IPS-20b (cell line): Measurements from ENCODE around the gene EMX2.

Source experiments
- H3K27ac ChIP-seq: one replicate; pipeline ENCODE4 v1.5.1; 2013; ENCODE audit warnings: low read length
- H3K27me3 ChIP-seq: 2 replicates; pipeline ENCODE4 v1.6.1; 2013; ENCODE audit warnings: mild to moderate bottlenecking, low read length, inconsistent platforms; ENCODE audit not compliant: insufficient read depth
- H3K36me3 ChIP-seq: 2 replicates; pipeline ENCODE4 v1.6.1; 2013; ENCODE audit warnings: low read depth, mild to moderate bottlenecking, inconsistent platforms, low read length, moderate library complexity; ENCODE audit not compliant: insufficient read depth
- H3K4me1 ChIP-seq: 2 replicates; pipeline ENCODE4 v1.6.1; 2013; ENCODE audit warnings: mild to moderate bottlenecking, control low read depth, inconsistent platforms, low read length, moderate library complexity; ENCODE audit not compliant: insufficient read depth
- H3K4me3 ChIP-seq: 2 replicates; pipeline ENCODE4 v1.5.1; 2013; ENCODE audit warnings: mild to moderate bottlenecking, low read length, inconsistent platforms
- H3K9ac ChIP-seq: 2 replicates; pipeline ENCODE4 v1.6.1; 2013; ENCODE audit warnings: low read depth, mild to moderate bottlenecking, inconsistent platforms, low read length, moderate library complexity
- H3K9me3 ChIP-seq: 2 replicates; pipeline ENCODE4 v1.6.1; 2013; ENCODE audit warnings: mild to moderate bottlenecking, low read depth, low read length, inconsistent platforms; ENCODE audit not compliant: insufficient read depth

The EMX2 gene

GRCh38 chr10:117547016-117547715, 4.6 kb downstream of the EMX2 start:
- Histone ChIP-seq H3K9ac (no peak overlapping the region), H3K4me1 (peaks cover 6% of the 10 kb centered on the region; the same call in 1 of the 2 replicates), H3K27ac (no peak overlapping the region), H3K9me3 (no peaks in the 10 kb centered on the region; the same call in 1 of the 2 replicates), H3K27me3 (peaks cover 100% of the 10 kb centered on the region), H3K4me3 (peak overlapping the region; percentile 21; the same call in 1 of the 2 replicates), H3K36me3 (no peaks in the 10 kb centered on the region)

- no peaks in the 10 kb centered on the region; the same call in 1 of the 2 replicates for H3K9me3 ChIP-seq
- H3K27ac ChIP-seq = no peak overlapping the region
- no peak overlapping the region for H3K9ac ChIP-seq
- peaks cover 100% of the 10 kb centered on the region for H3K27me3 ChIP-seq
- no peaks in the 10 kb centered on the region for H3K36me3 ChIP-seq
- no peak overlapping the region for H3K4me3 ChIP-seq
- H3K4me1 ChIP-seq = peaks cover 6% of the 10 kb centered on the region; the same call in 1 of the 2 replicates
These were observed 5.4 kb downstream of the EMX2 start for GRCh38 chr10:117547716-117548668.

- Histone ChIP-seq H3K9ac (no peak overlapping the region), H3K4me1 (peaks cover 6% of the 10 kb centered on the region; the same call in 1 of the 2 replicates), H3K36me3 (no peaks in the 10 kb centered on the region), H3K27ac (no peak overlapping the region), H3K4me3 (no peak overlapping the region), H3K9me3 (no peaks in the 10 kb centered on the region; the same call in 1 of the 2 replicates), H3K27me3 (peaks cover 100% of the 10 kb centered on the region)
These were observed 6.6 kb downstream of the EMX2 start for GRCh38 chr10:117549100-117549585.

DNA sequence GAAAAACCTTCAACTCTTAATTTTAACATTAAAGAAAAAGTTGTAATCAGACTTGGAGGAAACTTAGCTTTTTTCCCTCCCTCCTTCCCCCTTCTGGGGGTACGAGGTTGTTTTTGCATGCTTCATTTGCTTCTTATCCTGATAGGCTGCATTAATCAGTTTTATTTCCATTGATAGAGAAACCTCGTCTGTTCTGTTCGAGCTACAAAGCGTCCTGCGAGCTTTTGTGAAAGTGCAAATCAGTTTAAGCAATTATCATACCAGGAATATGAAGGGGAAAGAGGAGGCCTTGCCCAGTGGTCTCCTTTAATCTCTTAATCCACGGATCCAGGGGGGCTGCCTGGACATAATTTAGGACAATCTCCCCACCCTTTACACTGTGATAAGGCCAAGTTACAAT, 7.5 kb downstream of the EMX2 start:
- peaks cover 100% of the 10 kb centered on the region for H3K27me3 ChIP-seq
- H3K4me1 ChIP-seq = no peaks in the 10 kb centered on the region; the same call in 1 of the 2 replicates
- H3K9ac ChIP-seq = no peak overlapping the region
- no peak overlapping the region for H3K4me3 ChIP-seq
- no peak overlapping the region for H3K27ac ChIP-seq
- no peaks in the 10 kb centered on the region; the same call in 1 of the 2 replicates for H3K9me3 ChIP-seq
- no peaks in the 10 kb centered on the region for H3K36me3 ChIP-seq

- Histone ChIP-seq H3K9me3 (no peaks in the 10 kb centered on the region; the same call in 1 of the 2 replicates), H3K27ac (no peak overlapping the region), H3K4me1 (no peaks in the 10 kb centered on the region; the same call in 1 of the 2 replicates), H3K9ac (no peak overlapping the region), H3K4me3 (no peak overlapping the region), H3K36me3 (no peaks in the 10 kb centered on the region), H3K27me3 (peaks cover 100% of the 10 kb centered on the region)
These were observed 8.2 kb downstream of the EMX2 start for GRCh38 chr10:117550599-117551329.

GRCh38 chr10:117551330-117552155, 9.0 kb downstream of the EMX2 start:
- Histone ChIP-seq H3K9me3 (no peaks in the 10 kb centered on the region), H3K36me3 (no peaks in the 10 kb centered on the region), H3K4me3 (no peak overlapping the region), H3K27ac (no peak overlapping the region), H3K4me1 (no peaks in the 10 kb centered on the region; the same call in 1 of the 2 replicates), H3K27me3 (peaks cover 100% of the 10 kb centered on the region), H3K9ac (no peak overlapping the region)

DNA sequence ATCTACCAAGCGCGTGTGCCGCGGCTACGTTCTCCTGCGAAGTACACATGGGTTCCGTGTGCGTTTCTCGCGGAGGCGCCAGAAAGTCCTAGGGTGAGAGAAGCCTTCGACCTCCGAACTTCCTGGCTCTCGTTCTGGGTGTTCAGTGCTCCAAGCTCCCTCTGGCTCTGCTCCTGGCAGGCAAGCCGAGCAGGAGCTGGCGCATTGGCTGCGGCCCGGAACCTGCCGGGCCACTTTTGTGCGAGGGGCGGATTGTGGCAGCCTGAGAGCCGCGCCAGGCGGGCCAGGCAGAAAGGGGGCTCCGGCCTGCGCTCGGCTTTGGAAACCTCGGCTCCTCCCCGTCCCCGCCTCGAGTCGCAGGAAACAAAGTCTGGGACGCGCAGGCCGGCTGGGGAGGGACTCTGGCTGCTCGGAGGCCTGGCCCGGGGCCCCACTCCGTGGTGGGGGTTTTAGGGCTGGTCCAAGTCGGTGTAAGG, 9.6 kb downstream of the EMX2 start:
- no peaks in the 10 kb centered on the region for H3K36me3 ChIP-seq
- no peak overlapping the region for H3K9ac ChIP-seq
- H3K4me3 ChIP-seq = no peak overlapping the region
- no peaks in the 10 kb centered on the region; the same call in 1 of the 2 replicates for H3K4me1 ChIP-seq
- no peak overlapping the region for H3K27ac ChIP-seq
- peaks cover 99% of the 10 kb centered on the region for H3K27me3 ChIP-seq
- no peaks in the 10 kb centered on the region for H3K9me3 ChIP-seq

GRCh38 chr10:117552701-117553141, 10.2 kb downstream of the EMX2 start:
- no peak overlapping the region for H3K27ac ChIP-seq
- peaks cover 96% of the 10 kb centered on the region for H3K27me3 ChIP-seq
- H3K4me3 ChIP-seq = no peak overlapping the region; the same call in 1 of the 2 replicates
- no peaks in the 10 kb centered on the region; the same call in 1 of the 2 replicates for H3K4me1 ChIP-seq
- no peaks in the 10 kb centered on the region for H3K36me3 ChIP-seq
- no peaks in the 10 kb centered on the region for H3K9me3 ChIP-seq
- H3K9ac ChIP-seq = no peak overlapping the region

DNA sequence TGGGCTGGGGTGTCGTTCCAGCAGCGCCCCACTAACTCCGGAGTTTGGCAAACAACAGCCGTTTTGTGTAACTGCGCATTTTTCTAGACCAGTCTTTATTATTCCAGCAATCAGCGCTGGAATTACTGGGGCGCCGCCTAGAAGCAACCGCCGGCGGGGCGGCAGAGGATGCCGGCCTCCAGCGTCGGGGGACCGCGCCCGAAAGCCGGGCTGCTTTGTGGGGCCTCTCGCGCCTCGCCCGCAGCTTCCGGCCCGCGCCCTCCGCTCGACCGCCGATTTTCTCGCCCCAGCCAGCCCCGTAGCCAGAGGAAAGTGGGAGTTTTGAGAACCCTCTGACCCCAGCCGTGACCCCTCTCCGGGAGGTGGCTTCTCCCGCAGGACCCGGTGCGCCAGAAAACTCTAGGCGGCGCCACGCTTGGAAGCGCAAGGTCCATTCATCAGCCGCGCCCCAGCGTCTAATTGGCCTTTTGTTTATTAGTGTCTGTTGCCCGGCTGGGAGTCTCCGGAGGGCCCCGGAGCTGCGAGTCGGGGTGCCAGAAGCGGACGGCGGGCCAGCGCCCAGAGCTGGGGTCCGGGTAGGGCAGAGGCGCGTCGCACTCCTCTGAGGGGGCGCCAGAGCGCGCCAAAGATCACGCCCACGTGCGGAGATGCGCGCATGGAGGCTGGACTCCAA, 10.7 kb downstream of the EMX2 start:
- H3K4me3 ChIP-seq = peak overlapping the region; percentile 26; the same call in 1 of the 2 replicates
- peaks cover 96% of the 10 kb centered on the region for H3K27me3 ChIP-seq
- H3K36me3 ChIP-seq = no peaks in the 10 kb centered on the region
- H3K9ac ChIP-seq = no peak overlapping the region
- no peaks in the 10 kb centered on the region; the same call in 1 of the 2 replicates for H3K4me1 ChIP-seq
- no peaks in the 10 kb centered on the region for H3K9me3 ChIP-seq
- no peak overlapping the region for H3K27ac ChIP-seq

- H3K9me3 ChIP-seq = no peaks in the 10 kb centered on the region
- H3K27ac ChIP-seq = no peak overlapping the region
- peaks cover 92% of the 10 kb centered on the region for H3K27me3 ChIP-seq
- peak overlapping the region; percentile 26; the same call in 1 of the 2 replicates for H3K4me3 ChIP-seq
- H3K9ac ChIP-seq = no peak overlapping the region
- H3K36me3 ChIP-seq = no peaks in the 10 kb centered on the region
- H3K4me1 ChIP-seq = no peaks in the 10 kb centered on the region; the same call in 1 of the 2 replicates
These were observed 11.2 kb downstream of the EMX2 start for GRCh38 chr10:117553815-117554172.
